PFSK-1 (cell line): ENCODE results near the gene C1orf56.
A peak's percentile ranks its signal among the peaks of the same experiment; 100 is the strongest.

Experiments
- FOXP2 ChIP-seq: optimal IDR thresholded peaks from 2 replicates; pipeline ENCODE3; 2011; ENCODE audit warnings: borderline replicate concordance, control low read depth, inconsistent platforms; ENCODE audit not compliant: insufficient read depth; ENCODE audit errors: extremely low read length, extremely low read depth
- POLR2AphosphoS5 ChIP-seq: IDR thresholded peaks from 2 replicates; pipeline ENCODE4 v1.6.1; 2012; ENCODE audit warnings: low read depth, mild to moderate bottlenecking, control low read depth, low read length, moderate library complexity
- SIN3A ChIP-seq: IDR thresholded peaks from 2 replicates; pipeline ENCODE4 v1.6.1; 2012; ENCODE audit warnings: mild to moderate bottlenecking, low read length, moderate library complexity, borderline replicate concordance; ENCODE audit not compliant: insufficient read depth
- TAF1 ChIP-seq: IDR thresholded peaks from 2 replicates; pipeline ENCODE4 v1.6.1; 2012; ENCODE audit warnings: low read length, control low read depth, borderline replicate concordance; ENCODE audit not compliant: insufficient read depth
- TF ChIP-seq, protein P1 (sequence below), 2 experiments: IDR thresholded peaks; 2 replicates each; pipeline versions ENCODE4 v1.6.1 to v1.8.0; 2011 to 2012; ENCODE audit warnings: low read depth in 2 of 2, low read length in 2 of 2, control low read depth in 1 of 2, inconsistent platforms in 1 of 2, mild to moderate bottlenecking in 1 of 2, moderate library complexity in 1 of 2; ENCODE audit not compliant: insufficient read depth in 1 of 2

Gene C1orf56

DNA sequence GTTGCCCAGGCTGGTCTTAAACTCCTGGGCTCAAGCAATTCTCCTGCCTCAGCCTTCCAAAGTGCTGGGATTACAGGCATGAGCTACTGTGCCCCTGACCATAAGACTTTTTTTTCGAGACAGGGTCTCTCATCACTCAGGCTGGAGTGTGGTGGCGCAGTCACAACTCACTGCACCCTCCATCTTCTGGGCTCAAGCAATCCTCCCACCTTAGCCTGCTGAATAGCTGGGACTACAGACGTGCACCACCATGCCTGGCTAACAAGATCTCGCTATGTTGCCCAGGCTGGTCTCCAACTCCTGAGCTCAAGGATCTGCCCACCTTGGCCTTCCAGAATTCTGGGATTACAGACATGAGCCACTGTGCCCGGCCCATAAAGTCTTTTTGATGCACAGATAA lies 1.9 kb downstream of the C1orf56 start:
- TF ChIP-seq SIN3A (no peak), FOXP2 (no peak), POLR2AphosphoS5 (no peak; the same call in 1 of the 2 replicates), TAF1 (no peak)
- TF ChIP-seq, protein P1, sequence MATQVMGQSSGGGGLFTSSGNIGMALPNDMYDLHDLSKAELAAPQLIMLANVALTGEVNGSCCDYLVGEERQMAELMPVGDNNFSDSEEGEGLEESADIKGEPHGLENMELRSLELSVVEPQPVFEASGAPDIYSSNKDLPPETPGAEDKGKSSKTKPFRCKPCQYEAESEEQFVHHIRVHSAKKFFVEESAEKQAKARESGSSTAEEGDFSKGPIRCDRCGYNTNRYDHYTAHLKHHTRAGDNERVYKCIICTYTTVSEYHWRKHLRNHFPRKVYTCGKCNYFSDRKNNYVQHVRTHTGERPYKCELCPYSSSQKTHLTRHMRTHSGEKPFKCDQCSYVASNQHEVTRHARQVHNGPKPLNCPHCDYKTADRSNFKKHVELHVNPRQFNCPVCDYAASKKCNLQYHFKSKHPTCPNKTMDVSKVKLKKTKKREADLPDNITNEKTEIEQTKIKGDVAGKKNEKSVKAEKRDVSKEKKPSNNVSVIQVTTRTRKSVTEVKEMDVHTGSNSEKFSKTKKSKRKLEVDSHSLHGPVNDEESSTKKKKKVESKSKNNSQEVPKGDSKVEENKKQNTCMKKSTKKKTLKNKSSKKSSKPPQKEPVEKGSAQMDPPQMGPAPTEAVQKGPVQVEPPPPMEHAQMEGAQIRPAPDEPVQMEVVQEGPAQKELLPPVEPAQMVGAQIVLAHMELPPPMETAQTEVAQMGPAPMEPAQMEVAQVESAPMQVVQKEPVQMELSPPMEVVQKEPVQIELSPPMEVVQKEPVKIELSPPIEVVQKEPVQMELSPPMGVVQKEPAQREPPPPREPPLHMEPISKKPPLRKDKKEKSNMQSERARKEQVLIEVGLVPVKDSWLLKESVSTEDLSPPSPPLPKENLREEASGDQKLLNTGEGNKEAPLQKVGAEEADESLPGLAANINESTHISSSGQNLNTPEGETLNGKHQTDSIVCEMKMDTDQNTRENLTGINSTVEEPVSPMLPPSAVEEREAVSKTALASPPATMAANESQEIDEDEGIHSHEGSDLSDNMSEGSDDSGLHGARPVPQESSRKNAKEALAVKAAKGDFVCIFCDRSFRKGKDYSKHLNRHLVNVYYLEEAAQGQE (IDR thresholded peaks at IDR 0.05; ENCODE audit: insufficient read depth in 1 of 2, low read depth in 2 of 2, low read length in 2 of 2): no peak

DNA sequence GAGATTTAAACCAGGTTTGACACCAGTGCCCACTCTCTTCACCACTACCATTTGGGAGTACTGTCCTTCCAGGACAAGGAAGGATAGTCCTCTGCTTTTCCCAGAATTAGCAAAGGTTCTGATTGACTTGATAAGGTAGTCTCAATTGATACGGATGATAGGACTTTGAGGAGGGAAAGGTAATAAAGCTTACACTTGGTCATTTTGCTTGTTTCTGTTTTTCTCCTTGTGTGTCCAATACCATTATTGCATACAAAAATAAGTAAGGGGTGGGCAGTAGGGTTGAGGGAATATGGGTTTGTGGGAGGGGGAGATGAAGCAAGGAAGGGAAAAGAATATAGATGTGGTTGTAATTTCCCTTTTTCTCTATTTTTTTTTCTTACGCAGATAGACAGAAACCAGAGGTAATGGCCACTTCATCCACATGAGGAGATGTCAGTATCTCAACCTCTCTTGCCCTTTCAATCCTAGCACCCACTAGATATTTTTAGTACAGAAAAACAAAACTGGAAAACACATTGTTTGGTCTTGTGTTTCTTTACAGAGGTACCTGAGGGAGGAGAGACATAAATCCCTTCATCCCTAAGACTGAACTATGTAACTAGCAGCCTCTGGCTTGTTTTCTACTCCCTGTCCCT lies 2.6 kb downstream of the C1orf56 start:
- no peak for TF ChIP-seq TAF1
- TF ChIP-seq, protein P1 (IDR thresholded peaks at IDR 0.05; ENCODE audit: insufficient read depth in 1 of 2, low read depth in 2 of 2, low read length in 2 of 2): no peak
- TF ChIP-seq POLR2AphosphoS5: peak; percentile 60
- no peak for TF ChIP-seq FOXP2
- no peak for TF ChIP-seq SIN3A

DNA sequence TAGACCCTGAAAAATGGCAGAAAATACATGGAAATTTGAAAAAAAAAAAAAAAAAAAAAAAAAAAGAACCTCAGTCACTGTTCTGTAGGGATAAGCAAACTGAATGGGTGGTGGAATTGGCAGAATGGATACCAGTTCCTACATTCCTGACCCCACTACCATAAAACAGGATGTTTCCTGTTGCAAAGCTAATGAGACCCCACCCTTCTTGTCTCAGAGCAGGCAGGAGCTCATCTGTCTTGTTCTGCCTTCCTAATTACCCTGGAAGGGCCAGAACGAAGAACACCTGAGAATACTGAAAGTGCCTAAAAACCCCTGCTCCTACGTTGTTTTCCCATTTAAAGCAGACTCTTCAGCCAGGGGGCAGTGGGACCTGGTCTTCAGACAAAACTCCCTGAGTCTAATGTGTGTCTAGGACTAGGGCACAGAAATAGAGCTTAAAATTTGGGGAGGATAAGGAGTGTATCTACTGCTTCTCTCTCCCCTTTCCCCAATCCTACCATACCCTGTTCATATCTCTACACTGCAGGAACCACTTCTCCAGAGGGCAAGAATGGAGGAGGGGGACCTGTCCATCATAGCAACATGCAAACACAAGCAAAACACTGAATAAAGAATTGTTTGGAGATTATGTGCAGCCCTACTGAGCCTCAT lies 3.9 kb downstream of the C1orf56 start:
- TF ChIP-seq, protein P1 (IDR thresholded peaks at IDR 0.05; ENCODE audit: insufficient read depth in 1 of 2, low read depth in 2 of 2, low read length in 2 of 2): no peak
- TF ChIP-seq TAF1 (no peak), FOXP2 (no peak), SIN3A (no peak), POLR2AphosphoS5 (no peak; the same call in 1 of the 2 replicates)

DNA sequence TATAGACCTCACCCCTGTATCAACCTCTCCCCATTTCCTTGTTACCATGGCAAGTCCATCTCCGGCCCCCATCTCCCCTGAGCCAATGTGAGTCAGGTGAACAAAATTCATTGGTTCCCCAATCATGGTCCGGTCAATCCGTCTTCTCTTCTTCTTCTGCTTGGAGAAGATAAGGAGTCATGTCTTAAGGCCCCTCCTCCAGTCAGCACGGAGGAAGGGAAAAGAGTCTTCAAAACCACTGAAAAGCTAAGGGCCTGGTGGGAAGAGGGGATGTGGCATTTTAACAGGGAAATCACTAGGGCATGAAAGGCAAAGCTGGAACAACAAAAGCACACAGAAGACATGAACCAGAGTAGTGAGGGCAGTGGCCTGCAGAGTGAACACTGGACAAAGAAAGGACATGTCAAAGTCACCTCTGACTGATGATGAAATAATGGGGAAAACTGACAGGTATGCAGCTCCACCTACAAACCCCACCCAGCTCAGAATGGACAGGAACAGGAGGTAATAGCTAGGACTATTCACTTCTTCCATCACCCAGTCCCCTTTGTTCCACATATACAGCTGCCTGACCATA lies 7.5 kb downstream of the C1orf56 start:
- TF ChIP-seq, protein P1 (IDR thresholded peaks at IDR 0.05; ENCODE audit: insufficient read depth in 1 of 2, low read depth in 2 of 2, low read length in 2 of 2): no peak
- no peak for TF ChIP-seq POLR2AphosphoS5
- TF ChIP-seq SIN3A: no peak
- TF ChIP-seq TAF1: no peak
- no peak for TF ChIP-seq FOXP2
